Karpas-422 (cell line): ENCODE data around the gene CPN1. TPM values are rescaled to one million over a fixed set of nuclear protein-coding genes. Genes with fewer than 3 reads are reported as not detected.

Experiments used
- DNase-seq: peaks from one replicate; pipeline ENCODE4 v3.0.0-alpha.2; 2015
- H2AFZ ChIP-seq: fragments of 200-600 bp; sonication (generic); 2 replicates; pipeline ENCODE4 v1.6.1; 2014; ENCODE audit warnings: antibody characterized with exemption, low read length, mixed read lengths
- H3K27ac ChIP-seq: fragments of 200-600 bp; sonication (generic); 2 replicates; pipeline ENCODE4 v1.5.1; 2014; ENCODE audit warnings: mild to moderate bottlenecking, low read length, moderate library complexity
- H3K27me3 ChIP-seq: fragments of 200-600 bp; sonication (generic); 2 replicates; pipeline ENCODE4 v1.6.1; 2014; ENCODE audit warnings: low read length, mixed read lengths
- H3K36me3 ChIP-seq: fragments of 200-600 bp; sonication (generic); 2 replicates; pipeline ENCODE4 v1.6.1; 2014; ENCODE audit warnings: low read length, mixed read lengths; ENCODE audit not compliant: insufficient read depth
- H3K4me1 ChIP-seq: fragments of 200-600 bp; sonication (generic); 2 replicates; pipeline ENCODE4 v1.6.1; 2014; ENCODE audit warnings: mild to moderate bottlenecking, low read length, mixed read lengths
- H3K4me2 ChIP-seq: fragments of 200-600 bp; sonication (generic); 2 replicates; pipeline ENCODE4 v1.6.1; 2014; ENCODE audit warnings: low read length, low read depth, mild to moderate bottlenecking; ENCODE audit not compliant: poor library complexity, severe bottlenecking
- H3K4me3 ChIP-seq: fragments of 200-600 bp; sonication (generic); 2 replicates; pipeline ENCODE4 v1.5.1; 2014; ENCODE audit warnings: mild to moderate bottlenecking, antibody characterized with exemption, low read length, mixed read lengths
- H3K79me2 ChIP-seq: fragments of 200-600 bp; sonication (generic); 2 replicates; pipeline ENCODE4 v1.6.1; 2014; ENCODE audit warnings: mild to moderate bottlenecking, low read length, mixed read lengths
- H3K9ac ChIP-seq: fragments of 200-600 bp; sonication (generic); 2 replicates; pipeline ENCODE4 v1.6.0; 2014; ENCODE audit warnings: low read length
- H3K9me2 ChIP-seq: fragments of 200-600 bp; sonication (generic), shearing (Covaris generic); replicated peaks from 2 replicates; pipeline ENCODE4 v1.6.0; 2014; ENCODE audit warnings: mild to moderate bottlenecking, low read length, moderate library complexity; ENCODE audit not compliant: insufficient read depth
- H3K9me3 ChIP-seq: fragments of 300-700, 200-600 bp; sonication (generic); 2 replicates; pipeline ENCODE4 v1.6.1; 2014; ENCODE audit warnings: low read length, mixed read lengths
- H4K20me1 ChIP-seq: fragments of 200-600 bp; sonication (generic); 2 replicates; pipeline ENCODE4 v1.6.1; 2014; ENCODE audit warnings: mild to moderate bottlenecking, antibody characterized with exemption, low read length, low read depth; ENCODE audit not compliant: insufficient read depth
- total RNA-seq: library from RNA; depleted of rRNA; stranded (reverse); fragments of >200 nt; shearing (Covaris generic); gene quantifications from 2 replicates; pipeline ENCODE4 v1.2.3, GENCODE V29; 2014; ENCODE audit warnings: low replicate concordance

The CPN1 gene
- total RNA-seq, 1 experiment from 2014 or later: not detected

GRCh38 chr10:100045592-100045991 is 36.1 kb downstream of the CPN1 start:
- peaks cover 15% of the 10 kb centered on the region for H3K4me1 ChIP-seq
- no peak overlapping the region for H3K9ac ChIP-seq
- H4K20me1 ChIP-seq: no peaks in the 10 kb centered on the region
- H3K79me2 ChIP-seq: no peaks in the 10 kb centered on the region
- H3K36me3 ChIP-seq: no peaks in the 10 kb centered on the region
- no peak overlapping the region for H3K4me2 ChIP-seq
- no peak for DNase-seq
- H2AFZ ChIP-seq: no peak overlapping the region
- no peaks in the 10 kb centered on the region for H3K27me3 ChIP-seq
- no peaks in the 10 kb centered on the region for H3K9me3 ChIP-seq
- H3K4me3 ChIP-seq: no peak overlapping the region
- no peak overlapping the region for H3K27ac ChIP-seq
- H3K9me2 ChIP-seq: no peaks in the 10 kb centered on the region

DNA sequence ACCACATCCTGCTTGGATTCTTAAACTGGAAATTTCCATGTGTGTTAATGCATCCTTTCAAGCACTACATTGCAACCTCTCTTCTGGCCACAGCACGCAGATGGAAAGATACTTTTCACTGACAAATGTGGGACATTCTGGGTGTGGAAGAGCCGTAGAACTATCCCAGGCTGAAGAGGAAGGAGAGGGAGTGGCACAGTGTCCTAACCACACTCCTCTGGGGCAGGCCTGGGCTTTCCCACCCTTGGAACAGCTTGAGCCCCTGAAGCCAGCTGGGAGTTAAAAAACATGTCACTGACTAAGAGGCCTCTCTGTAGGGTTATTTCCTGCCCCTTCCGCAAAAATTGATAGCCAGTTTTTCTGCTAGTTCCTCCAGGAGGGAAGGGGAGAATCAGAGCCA is 37.9 kb downstream of the CPN1 start:
- no peak for DNase-seq
- Histone ChIP-seq H3K27me3 (no peaks in the 10 kb centered on the region), H4K20me1 (no peaks in the 10 kb centered on the region), H3K27ac (no peak overlapping the region), H3K4me2 (no peak overlapping the region), H3K9me2 (no peaks in the 10 kb centered on the region), H3K36me3 (no peaks in the 10 kb centered on the region), H3K9ac (no peak overlapping the region), H3K79me2 (no peaks in the 10 kb centered on the region), H3K9me3 (no peaks in the 10 kb centered on the region), H3K4me1 (peaks cover 15% of the 10 kb centered on the region), H2AFZ (no peak overlapping the region), H3K4me3 (no peak overlapping the region)

DNA sequence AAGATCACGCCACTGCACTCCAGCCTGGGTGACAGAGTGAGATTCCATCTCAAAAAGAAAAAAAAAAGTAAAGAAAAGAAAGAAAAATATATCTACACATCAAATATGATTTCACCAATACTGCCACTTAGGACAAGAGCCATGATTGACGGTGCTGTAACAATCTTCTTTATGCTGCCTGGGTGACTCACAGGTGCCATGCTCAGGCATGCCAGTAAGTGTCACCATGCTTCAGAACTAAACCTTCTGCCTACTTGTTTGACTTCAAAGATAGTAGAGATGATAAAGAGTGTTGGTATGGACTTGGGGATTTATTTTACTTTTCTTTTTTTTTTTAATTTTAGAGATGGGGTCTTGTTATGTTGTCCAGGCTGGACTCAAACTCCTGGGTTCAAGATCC is 38.3 kb downstream of the CPN1 start:
- Histone ChIP-seq H3K9me3 (no peaks in the 10 kb centered on the region), H3K4me2 (no peak overlapping the region), H3K36me3 (no peaks in the 10 kb centered on the region), H3K4me1 (peaks cover 15% of the 10 kb centered on the region), H3K9ac (no peak overlapping the region), H4K20me1 (no peaks in the 10 kb centered on the region), H3K27ac (no peak overlapping the region), H3K27me3 (no peaks in the 10 kb centered on the region), H3K79me2 (no peaks in the 10 kb centered on the region), H2AFZ (no peak overlapping the region), H3K9me2 (no peaks in the 10 kb centered on the region), H3K4me3 (no peak overlapping the region)
- DNase-seq: no peak

DNA sequence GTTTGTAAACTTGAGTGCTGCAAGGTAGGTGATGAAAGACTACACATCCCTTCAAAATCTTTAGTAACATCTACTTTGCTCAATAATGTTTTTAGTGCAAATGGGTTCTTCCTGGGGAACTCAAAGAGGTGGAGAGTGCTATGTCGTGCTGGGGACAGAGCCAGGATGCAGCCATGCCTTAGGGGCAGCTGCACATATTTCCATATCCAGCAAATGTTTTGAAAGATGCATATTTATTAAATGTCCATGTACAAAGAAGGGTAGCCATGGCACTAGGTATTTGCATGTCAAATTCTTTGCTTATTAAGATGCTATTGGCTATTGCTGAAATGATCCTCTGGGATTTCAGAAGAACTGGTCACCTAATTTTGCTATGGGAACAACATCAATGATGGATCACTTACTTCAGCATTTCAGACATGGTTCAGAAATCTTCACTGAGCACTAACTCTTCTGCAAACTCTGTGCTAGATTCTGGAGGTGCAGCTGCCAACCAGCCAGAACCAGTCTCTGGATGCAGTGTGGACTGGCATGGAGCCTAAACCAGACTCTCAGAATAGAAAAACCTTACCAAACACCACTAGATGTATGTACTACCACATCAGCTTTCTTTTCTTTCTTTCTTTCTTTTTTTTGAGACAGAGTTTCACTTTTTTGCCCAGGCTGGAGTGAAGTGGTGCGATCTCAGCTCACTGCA is 40.2 kb downstream of the CPN1 start:
- H2AFZ ChIP-seq: no peak overlapping the region
- H3K9me2 ChIP-seq: no peaks in the 10 kb centered on the region
- no peaks in the 10 kb centered on the region for H3K79me2 ChIP-seq
- peaks cover 15% of the 10 kb centered on the region for H3K4me1 ChIP-seq
- no peaks in the 10 kb centered on the region for H3K36me3 ChIP-seq
- no peaks in the 10 kb centered on the region for H4K20me1 ChIP-seq
- no peaks in the 10 kb centered on the region for H3K27me3 ChIP-seq
- no peak for DNase-seq
- H3K9me3 ChIP-seq: no peaks in the 10 kb centered on the region
- H3K4me3 ChIP-seq: no peak overlapping the region
- no peak overlapping the region for H3K9ac ChIP-seq
- no peak overlapping the region for H3K4me2 ChIP-seq
- no peak overlapping the region for H3K27ac ChIP-seq

DNA sequence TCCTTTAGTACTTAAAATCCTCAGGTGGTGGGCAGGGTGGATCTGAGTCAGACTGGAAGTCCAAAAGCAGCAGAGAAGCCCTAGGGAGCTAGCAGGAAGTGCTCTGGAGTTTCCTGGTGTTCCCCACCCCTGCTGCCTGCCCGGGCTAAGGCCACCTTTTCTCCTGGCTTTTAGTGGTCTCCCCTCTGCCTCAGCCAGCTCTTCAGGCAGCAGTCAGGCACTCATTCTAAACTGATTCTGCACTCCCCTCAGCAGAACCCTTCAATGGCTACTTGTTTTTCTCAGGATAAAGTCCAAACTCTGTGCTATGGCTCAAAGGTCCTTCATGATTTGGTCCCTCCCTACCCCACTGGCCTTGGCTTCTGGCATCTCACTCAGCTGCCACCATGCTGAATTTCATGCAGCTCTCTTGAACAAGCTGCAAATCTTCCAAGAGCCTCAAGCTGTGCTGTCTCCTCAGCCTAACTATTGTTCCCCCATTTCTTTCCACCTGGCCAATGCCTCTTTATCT is 43.1 kb downstream of the CPN1 start:
- H4K20me1 ChIP-seq: no peaks in the 10 kb centered on the region
- H2AFZ ChIP-seq: no peak overlapping the region
- H3K9me2 ChIP-seq: no peaks in the 10 kb centered on the region
- no peaks in the 10 kb centered on the region for H3K36me3 ChIP-seq
- no peak overlapping the region for H3K4me2 ChIP-seq
- no peak overlapping the region for H3K27ac ChIP-seq
- DNase-seq: no peak
- no peak overlapping the region for H3K9ac ChIP-seq
- H3K79me2 ChIP-seq: no peaks in the 10 kb centered on the region
- H3K4me3 ChIP-seq: no peak overlapping the region
- H3K4me1 ChIP-seq: peaks cover 16% of the 10 kb centered on the region
- no peaks in the 10 kb centered on the region for H3K9me3 ChIP-seq
- no peaks in the 10 kb centered on the region for H3K27me3 ChIP-seq

DNA sequence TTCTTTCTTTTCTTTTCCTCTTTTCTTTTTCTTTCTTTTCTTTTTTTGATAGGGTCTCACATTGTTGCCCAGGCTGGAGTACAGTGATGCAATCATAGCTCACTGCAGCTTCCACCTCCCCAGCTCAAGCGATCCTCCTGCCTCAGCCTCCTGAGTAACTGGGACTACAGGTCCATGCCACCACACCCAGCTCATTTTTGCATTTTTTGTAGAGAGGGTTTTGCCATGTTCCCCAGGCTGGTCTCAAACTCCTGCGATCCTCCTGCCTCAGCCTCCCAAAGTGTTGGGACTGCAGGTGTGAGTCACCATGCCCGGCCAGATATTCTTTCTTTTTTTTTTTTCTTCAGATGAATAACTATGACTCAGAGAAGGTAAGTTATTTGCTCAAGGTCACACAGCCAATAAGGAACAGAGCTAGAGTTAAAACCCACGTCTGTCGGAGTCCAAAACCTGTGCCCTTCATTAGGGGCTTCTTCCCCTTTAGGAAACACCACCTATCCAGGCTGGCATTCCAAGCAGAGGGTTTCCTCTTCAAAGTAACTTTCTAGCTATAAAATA is 43.8 kb downstream of the CPN1 start:
- Histone ChIP-seq H4K20me1 (no peaks in the 10 kb centered on the region), H3K9ac (no peak overlapping the region), H2AFZ (no peak overlapping the region), H3K27me3 (no peaks in the 10 kb centered on the region), H3K4me3 (no peak overlapping the region), H3K27ac (no peak overlapping the region), H3K79me2 (no peaks in the 10 kb centered on the region), H3K9me2 (no peaks in the 10 kb centered on the region), H3K36me3 (no peaks in the 10 kb centered on the region), H3K9me3 (no peaks in the 10 kb centered on the region), H3K4me1 (peaks cover 16% of the 10 kb centered on the region), H3K4me2 (no peak overlapping the region)
- DNase-seq: no peak

DNA sequence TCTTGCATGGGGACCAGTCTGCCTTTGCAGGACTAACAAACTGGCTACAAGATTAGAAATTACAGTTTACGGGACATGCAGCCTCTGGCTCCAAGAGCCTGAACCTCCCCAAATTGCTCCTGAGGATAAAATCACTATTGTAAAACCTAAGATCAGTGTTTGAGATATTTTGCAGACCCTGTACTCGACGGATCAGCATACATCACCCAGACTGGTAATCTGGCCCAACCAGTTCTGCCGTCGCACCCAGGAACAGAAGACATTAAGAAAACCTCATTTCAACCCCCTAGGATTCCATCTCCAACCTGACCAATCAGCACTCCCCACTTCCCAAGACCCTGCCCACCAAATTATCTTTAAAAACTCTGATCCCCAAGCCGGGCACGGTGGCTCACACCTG is 44.8 kb downstream of the CPN1 start:
- H3K9me3 ChIP-seq: no peaks in the 10 kb centered on the region
- H3K4me1 ChIP-seq: peaks cover 14% of the 10 kb centered on the region
- H3K4me3 ChIP-seq: no peak overlapping the region
- H3K4me2 ChIP-seq: no peak overlapping the region
- no peaks in the 10 kb centered on the region for H3K79me2 ChIP-seq
- H3K27ac ChIP-seq: no peak overlapping the region
- no peak overlapping the region for H3K9ac ChIP-seq
- H2AFZ ChIP-seq: no peak overlapping the region
- H3K9me2 ChIP-seq: no peaks in the 10 kb centered on the region
- no peaks in the 10 kb centered on the region for H3K36me3 ChIP-seq
- no peak for DNase-seq
- H4K20me1 ChIP-seq: no peaks in the 10 kb centered on the region
- no peaks in the 10 kb centered on the region for H3K27me3 ChIP-seq

DNA sequence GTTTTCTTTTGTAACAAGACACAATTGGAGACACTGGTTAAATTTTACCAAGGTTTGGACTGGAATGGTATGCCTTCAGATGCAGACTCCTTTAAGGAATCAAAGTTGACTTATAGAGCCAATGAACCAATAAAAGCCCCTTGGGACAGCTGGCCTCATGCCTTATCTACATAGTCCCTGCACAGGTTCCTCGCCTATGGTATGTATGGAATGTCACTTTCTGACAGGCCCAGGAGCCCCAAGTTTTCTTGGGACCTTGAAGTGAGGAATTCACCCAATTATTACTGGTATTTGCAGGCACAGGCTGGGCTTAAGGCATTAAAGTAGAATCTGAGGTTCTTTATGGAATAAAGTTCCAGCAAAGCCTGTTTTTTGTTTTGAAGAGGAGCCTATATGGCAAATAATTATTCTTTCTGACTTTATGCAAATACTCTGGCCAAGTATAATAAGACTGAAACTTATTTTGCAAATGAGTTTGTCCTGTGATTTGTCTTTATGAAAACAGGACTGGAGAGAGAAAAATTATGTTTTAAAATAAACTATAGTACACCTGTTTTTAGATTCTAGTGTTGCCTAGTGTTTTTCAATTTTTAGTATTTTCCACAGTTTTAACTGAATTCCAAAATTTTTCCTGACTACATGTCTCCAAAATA is 47.8 kb downstream of the CPN1 start:
- Histone ChIP-seq H3K9ac (no peak overlapping the region), H3K27me3 (no peaks in the 10 kb centered on the region), H3K27ac (no peak overlapping the region), H3K4me2 (no peak overlapping the region), H4K20me1 (no peaks in the 10 kb centered on the region), H3K4me1 (peaks cover 6% of the 10 kb centered on the region), H3K36me3 (no peaks in the 10 kb centered on the region), H2AFZ (no peak overlapping the region), H3K9me2 (no peaks in the 10 kb centered on the region), H3K4me3 (no peak overlapping the region), H3K79me2 (no peaks in the 10 kb centered on the region), H3K9me3 (no peaks in the 10 kb centered on the region)
- DNase-seq: no peak
